Vagina (tissue), 2 donors: ENCODE results near the gene FSTL1.

Source experiments
- POLR2A ChIP-seq, 2 donors: fragments of 450-650 bp; IDR thresholded peaks; one replicate each; pipeline ENCODE4 v1.6.1; 2017; ENCODE audit warnings: antibody characterized with exemption in 2 of 2, mild to moderate bottlenecking in 2 of 2, moderate library complexity in 2 of 2
- POLR2AphosphoS5 ChIP-seq, 2 donors: sonication (generic); formaldehyde crosslinking; IDR thresholded peaks; one replicate each; pipeline ENCODE4 v1.9.0; 2017; ENCODE audit warnings: antibody characterized with exemption in 2 of 2, mild to moderate bottlenecking in 2 of 2, low read depth in 1 of 2; ENCODE audit not compliant: insufficient read depth in 1 of 2
- TF ChIP-seq, protein P1 (sequence below), 3 experiments: fragments of 450-650 bp in 2 of 3; fragments of 200-600 bp in 1 of 3; sonication (generic) in 1 of 3; IDR thresholded peaks; one replicate each; pipeline ENCODE4 v1.5.1; 2017 to 2019; ENCODE audit warnings: antibody characterized with exemption in 3 of 3, mild to moderate bottlenecking in 2 of 3, moderate library complexity in 2 of 3

DNA sequence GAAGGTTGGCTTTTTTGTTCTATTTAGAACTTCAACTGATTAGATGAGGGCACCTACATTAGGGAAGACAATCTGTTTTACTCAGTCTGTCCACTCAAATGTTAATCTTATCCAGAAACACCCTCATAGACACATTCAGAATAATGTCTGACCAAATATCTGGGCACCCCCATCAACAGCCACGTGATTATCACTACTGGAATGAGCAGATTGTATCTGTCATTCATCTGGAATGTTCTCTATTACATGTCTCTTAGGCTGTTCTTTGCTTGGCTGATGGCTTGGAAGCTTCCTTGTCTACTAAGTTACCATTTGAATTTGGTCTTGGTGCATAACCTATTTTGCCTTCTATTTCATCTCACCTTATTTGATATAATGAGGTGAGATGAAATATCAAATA, 86.0 kb downstream of the FSTL1 start:
- TF ChIP-seq, protein P1, sequence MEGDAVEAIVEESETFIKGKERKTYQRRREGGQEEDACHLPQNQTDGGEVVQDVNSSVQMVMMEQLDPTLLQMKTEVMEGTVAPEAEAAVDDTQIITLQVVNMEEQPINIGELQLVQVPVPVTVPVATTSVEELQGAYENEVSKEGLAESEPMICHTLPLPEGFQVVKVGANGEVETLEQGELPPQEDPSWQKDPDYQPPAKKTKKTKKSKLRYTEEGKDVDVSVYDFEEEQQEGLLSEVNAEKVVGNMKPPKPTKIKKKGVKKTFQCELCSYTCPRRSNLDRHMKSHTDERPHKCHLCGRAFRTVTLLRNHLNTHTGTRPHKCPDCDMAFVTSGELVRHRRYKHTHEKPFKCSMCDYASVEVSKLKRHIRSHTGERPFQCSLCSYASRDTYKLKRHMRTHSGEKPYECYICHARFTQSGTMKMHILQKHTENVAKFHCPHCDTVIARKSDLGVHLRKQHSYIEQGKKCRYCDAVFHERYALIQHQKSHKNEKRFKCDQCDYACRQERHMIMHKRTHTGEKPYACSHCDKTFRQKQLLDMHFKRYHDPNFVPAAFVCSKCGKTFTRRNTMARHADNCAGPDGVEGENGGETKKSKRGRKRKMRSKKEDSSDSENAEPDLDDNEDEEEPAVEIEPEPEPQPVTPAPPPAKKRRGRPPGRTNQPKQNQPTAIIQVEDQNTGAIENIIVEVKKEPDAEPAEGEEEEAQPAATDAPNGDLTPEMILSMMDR (IDR thresholded peaks at IDR 0.05): no peak
- TF ChIP-seq POLR2A (IDR thresholded peaks at IDR 0.05) (no peak), POLR2AphosphoS5 (IDR thresholded peaks at IDR 0.05; ENCODE audit: insufficient read depth in 1 of 2, low read depth in 1 of 2) (no peak)
